Loucy (cell line): Measurements from ENCODE around the gene COL25A1.

ENCODE experiments used
- H2AFZ ChIP-seq: fragments of 200-600 bp; sonication (generic); 2 replicates; pipeline ENCODE4 v1.6.0; 2016; ENCODE audit warnings: antibody characterized with exemption, mild to moderate bottlenecking, low read length, moderate library complexity
- H3F3A ChIP-seq: fragments of 200-600 bp; 2 replicates; pipeline ENCODE4 v1.6.0; 2016; ENCODE audit warnings: antibody characterized with exemption, low read depth, mild to moderate bottlenecking
- H3K27me3 ChIP-seq: fragments of 200-600 bp; sonication (generic); 2 replicates; pipeline ENCODE4 v1.6.1; 2014; ENCODE audit warnings: low read length, mild to moderate bottlenecking; ENCODE audit not compliant: insufficient read depth, poor library complexity, severe bottlenecking
- H3K36me3 ChIP-seq: fragments of 200-600 bp; sonication (generic); 2 replicates; pipeline ENCODE4 v1.6.1; 2016; ENCODE audit warnings: low read length; ENCODE audit not compliant: insufficient read depth
- H3K4me1 ChIP-seq: fragments of 200-600 bp; sonication (generic); 2 replicates; pipeline ENCODE4 v1.5.1; 2014; ENCODE audit warnings: low read length, mild to moderate bottlenecking; ENCODE audit not compliant: insufficient read depth, poor library complexity, severe bottlenecking
- H3K4me2 ChIP-seq: fragments of 200-600 bp; sonication (generic); 2 replicates; pipeline ENCODE4 v1.6.0; 2014; ENCODE audit warnings: antibody characterized with exemption, low read length, low read depth, mild to moderate bottlenecking; ENCODE audit not compliant: poor library complexity, severe bottlenecking
- H3K4me3 ChIP-seq: fragments of 200-600 bp; sonication (generic); 2 replicates; pipeline ENCODE4 v1.5.1; 2014; ENCODE audit warnings: low read length, mild to moderate bottlenecking, mixed read lengths; ENCODE audit not compliant: poor library complexity, severe bottlenecking
- H3K79me2 ChIP-seq: fragments of 200-600 bp; sonication (generic); 2 replicates; pipeline ENCODE4 v1.6.1; 2014; ENCODE audit warnings: low read length; ENCODE audit not compliant: insufficient read depth
- H3K9ac ChIP-seq: fragments of 200-600 bp; sonication (generic); 2 replicates; pipeline ENCODE4 v1.6.0; 2014; ENCODE audit warnings: mild to moderate bottlenecking, low read depth, low read length, moderate library complexity; ENCODE audit not compliant: poor library complexity, severe bottlenecking
- H3K9me2 ChIP-seq: fragments of 200-600 bp; sonication (generic); replicated peaks from 2 replicates; pipeline ENCODE4 v1.6.1; 2016; ENCODE audit warnings: low read depth, low read length, mixed read lengths
- H3K9me3 ChIP-seq: fragments of 200-600 bp; sonication (generic); 2 replicates; pipeline ENCODE4 v1.6.1; 2014; ENCODE audit warnings: mild to moderate bottlenecking, antibody characterized with exemption, low read length, low read depth; ENCODE audit not compliant: insufficient read depth
- H4K20me1 ChIP-seq: fragments of 200-600 bp; sonication (generic); 2 replicates; pipeline ENCODE4 v1.6.0; 2014; ENCODE audit warnings: antibody characterized with exemption, low read length, mild to moderate bottlenecking; ENCODE audit not compliant: insufficient read depth, poor library complexity, severe bottlenecking
- EZH2phosphoT487 ChIP-seq: fragments of 200-600 bp; IDR thresholded peaks from 2 replicates; pipeline ENCODE4 v1.6.1; 2018; ENCODE audit warnings: antibody characterized with exemption, mild to moderate bottlenecking, moderate library complexity, borderline replicate concordance
- TF ChIP-seq, protein P1 (sequence below): fragments of 200-600 bp; sonication (generic); conservative IDR thresholded peaks from 2 replicates; pipeline ENCODE4 v1.5.1; 2014; ENCODE audit warnings: mild to moderate bottlenecking, antibody characterized with exemption, low read length

Gene COL25A1

GRCh38 chr4:109275066-109275745, 27.3 kb downstream of the COL25A1 start:
- Histone ChIP-seq H2AFZ (0 out of 2 replicates have a peak overlapping the region, but pooled peaks have one; percentile 37), H3K9me3 (no peaks in the 10 kb centered on the region)
- no peak for TF ChIP-seq EZH2phosphoT487
- TF ChIP-seq, protein P1, sequence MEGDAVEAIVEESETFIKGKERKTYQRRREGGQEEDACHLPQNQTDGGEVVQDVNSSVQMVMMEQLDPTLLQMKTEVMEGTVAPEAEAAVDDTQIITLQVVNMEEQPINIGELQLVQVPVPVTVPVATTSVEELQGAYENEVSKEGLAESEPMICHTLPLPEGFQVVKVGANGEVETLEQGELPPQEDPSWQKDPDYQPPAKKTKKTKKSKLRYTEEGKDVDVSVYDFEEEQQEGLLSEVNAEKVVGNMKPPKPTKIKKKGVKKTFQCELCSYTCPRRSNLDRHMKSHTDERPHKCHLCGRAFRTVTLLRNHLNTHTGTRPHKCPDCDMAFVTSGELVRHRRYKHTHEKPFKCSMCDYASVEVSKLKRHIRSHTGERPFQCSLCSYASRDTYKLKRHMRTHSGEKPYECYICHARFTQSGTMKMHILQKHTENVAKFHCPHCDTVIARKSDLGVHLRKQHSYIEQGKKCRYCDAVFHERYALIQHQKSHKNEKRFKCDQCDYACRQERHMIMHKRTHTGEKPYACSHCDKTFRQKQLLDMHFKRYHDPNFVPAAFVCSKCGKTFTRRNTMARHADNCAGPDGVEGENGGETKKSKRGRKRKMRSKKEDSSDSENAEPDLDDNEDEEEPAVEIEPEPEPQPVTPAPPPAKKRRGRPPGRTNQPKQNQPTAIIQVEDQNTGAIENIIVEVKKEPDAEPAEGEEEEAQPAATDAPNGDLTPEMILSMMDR, result no peak

DNA sequence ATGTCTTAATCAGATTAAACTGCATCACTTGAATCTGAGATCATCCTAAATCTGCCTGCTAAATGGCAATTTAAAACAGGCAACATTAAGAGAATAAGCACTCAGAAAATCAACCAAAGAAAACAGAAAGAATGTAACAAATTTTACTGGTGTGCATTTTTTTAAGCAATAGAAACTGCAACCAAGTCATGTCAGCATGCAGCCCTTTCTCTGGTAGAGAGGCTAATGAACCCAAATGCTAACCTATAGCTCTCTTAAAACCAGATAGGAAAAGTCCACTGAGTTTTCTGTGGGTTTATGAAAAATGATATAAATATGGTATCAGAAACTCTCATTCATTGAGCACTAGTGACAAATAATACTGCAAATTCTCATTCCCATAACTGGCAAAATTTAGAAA, 35.6 kb downstream of the COL25A1 start:
- H2AFZ ChIP-seq, result no peak overlapping the region
- H3K4me3 ChIP-seq, result no peak overlapping the region
- H3K4me1 ChIP-seq, result no peaks in the 10 kb centered on the region
- H3K9me2 ChIP-seq, result no peaks in the 10 kb centered on the region
- H3K9me3 ChIP-seq, result no peaks in the 10 kb centered on the region
- no peak for TF ChIP-seq EZH2phosphoT487
- TF ChIP-seq, protein P1, result no peak
- H3K36me3 ChIP-seq, result no peaks in the 10 kb centered on the region
- no peak overlapping the region for H3K9ac ChIP-seq
- H3K79me2 ChIP-seq, result no peaks in the 10 kb centered on the region
- no peaks in the 10 kb centered on the region for H4K20me1 ChIP-seq
- no peaks in the 10 kb centered on the region for H3F3A ChIP-seq
- H3K4me2 ChIP-seq, result no peak overlapping the region
- no peaks in the 10 kb centered on the region for H3K27me3 ChIP-seq

More at GRCh38 chr4:109275066-109275745, 27.3 kb downstream of the COL25A1 start:
- H3F3A ChIP-seq, result no peaks in the 10 kb centered on the region
- H3K4me3 ChIP-seq, result no peak overlapping the region
- no peak overlapping the region for H3K9ac ChIP-seq
- no peak overlapping the region for H3K4me2 ChIP-seq
- peaks cover 8% of the 10 kb centered on the region for H3K4me1 ChIP-seq
- no peaks in the 10 kb centered on the region for H3K36me3 ChIP-seq
- H4K20me1 ChIP-seq, result no peaks in the 10 kb centered on the region
- H3K79me2 ChIP-seq, result no peaks in the 10 kb centered on the region
- H3K9me2 ChIP-seq, result no peaks in the 10 kb centered on the region
- H3K27me3 ChIP-seq, result no peaks in the 10 kb centered on the region

DNA sequence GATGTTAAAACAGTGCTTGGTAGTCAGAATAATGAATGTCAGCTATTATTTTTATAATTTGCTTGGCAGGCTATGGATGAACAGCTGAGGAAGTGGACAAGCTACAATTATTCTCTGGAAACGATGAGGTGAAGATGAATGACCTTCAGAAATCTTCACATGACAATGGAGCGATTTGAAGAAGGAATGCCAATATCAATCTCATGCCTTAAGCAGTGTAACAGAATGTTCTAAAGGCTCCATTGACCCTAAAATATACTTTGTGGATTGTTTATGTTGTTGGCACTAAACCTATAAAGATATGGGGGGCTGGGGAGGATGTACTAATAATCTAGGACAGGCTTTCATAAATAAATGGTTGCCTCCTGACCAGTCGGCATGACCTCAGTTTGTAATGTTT, 36.2 kb downstream of the COL25A1 start:
- Histone ChIP-seq H2AFZ (no peak overlapping the region), H3K36me3 (no peaks in the 10 kb centered on the region), H3F3A (no peaks in the 10 kb centered on the region), H3K4me3 (no peak overlapping the region), H3K27me3 (no peaks in the 10 kb centered on the region), H3K9ac (no peak overlapping the region), H4K20me1 (no peaks in the 10 kb centered on the region), H3K4me1 (no peaks in the 10 kb centered on the region), H3K4me2 (no peak overlapping the region), H3K9me2 (no peaks in the 10 kb centered on the region), H3K79me2 (no peaks in the 10 kb centered on the region), H3K9me3 (no peaks in the 10 kb centered on the region)
- TF ChIP-seq EZH2phosphoT487, result no peak
- TF ChIP-seq, protein P1, result no peak
